Aorta (tissue), 5 donors: ENCODE data around the gene HABP4. TPM values are rescaled to one million over a fixed set of nuclear protein-coding genes. Genes with fewer than 3 reads are reported as not detected.
A peak's percentile ranks its signal among the peaks of the same experiment; 100 is the strongest.

Experiments used
- ATAC-seq: fragments of 200-7000 bp; cut with Tn5 transposase; one replicate; pipeline ENCODE4 v1.9.1; 2022; ENCODE audit warnings: moderate library complexity; ENCODE audit not compliant: low FRiP score
- DNase-seq, 2 donors: peaks; one replicate each; pipeline ENCODE4 v3.0.0-alpha.2; 2020
- H3K27ac ChIP-seq, 2 donors: one replicate each; pipeline ENCODE4 v1.5.1; 2013; ENCODE audit warnings: low read length in 2 of 2, mild to moderate bottlenecking in 2 of 2, moderate library complexity in 2 of 2, control low read depth in 1 of 2, inconsistent platforms in 1 of 2, low read depth in 1 of 2
- H3K27me3 ChIP-seq, 2 donors: one replicate each; pipeline ENCODE4 v1.6.1; 2013; ENCODE audit warnings: control low read depth in 1 of 2, low read length in 1 of 2, mild to moderate bottlenecking in 1 of 2, moderate library complexity in 1 of 2; ENCODE audit not compliant: insufficient read depth in 2 of 2, control insufficient read depth in 1 of 2
- H3K36me3 ChIP-seq, 2 donors: one replicate each; pipeline ENCODE4 v1.6.1; 2013; ENCODE audit warnings: control low read depth in 1 of 2, low read length in 1 of 2, mild to moderate bottlenecking in 1 of 2; ENCODE audit not compliant: insufficient read depth in 2 of 2, control insufficient read depth in 1 of 2
- H3K4me1 ChIP-seq, 2 donors: one replicate each; pipeline ENCODE4 v1.6.1; 2013; ENCODE audit warnings: low read length in 2 of 2, control low read depth in 1 of 2, mild to moderate bottlenecking in 1 of 2, moderate library complexity in 1 of 2; ENCODE audit not compliant: insufficient read depth in 2 of 2, control insufficient read depth in 1 of 2
- H3K4me3 ChIP-seq, 2 donors: one replicate each; pipeline ENCODE4 v1.5.1; 2013; ENCODE audit warnings: low read length in 2 of 2, control low read depth in 1 of 2, mild to moderate bottlenecking in 1 of 2
- H3K9me3 ChIP-seq: one replicate; pipeline ENCODE4 v1.6.1; 2013; ENCODE audit warnings: mild to moderate bottlenecking, low read length; ENCODE audit not compliant: control insufficient read depth
- WGBS, 2 donors: extraction: QIAGEN DNeasy Blood & Tissue Kit; methylation state at CpG; one replicate each; pipeline ENCODE4 v1.1.7; 2013; 5-methylcytosine and 5-hydroxymethylcytosine counted together
- intact Hi-C, 2 donors: fragments of 100-400 bp; cut with DNase I; formaldehyde crosslinking; loops; one replicate each; pipeline versions ENCODE4 v1.14.2 to v1.15.0; 2022
- polyA plus RNA-seq, 2 donors: library from polyadenylated mRNA; stranded (reverse); fragments of 200-250 nt; gene quantifications; one replicate each; pipeline ENCODE4 v1.2.3, GENCODE V29; 2013
- total RNA-seq, 2 donors: library from RNA; stranded (reverse); fragmentation: NEBNext Ultra II Directional; extraction: Animal tissue kit (Norgen Biotek cat#: 25700); gene quantifications; one replicate each; pipeline ENCODE4 v1.2.1, GENCODE V29; 2021
- donor health status: healthy with polysubstance abuse.
- donor health status: Bipolar disorder and iron deficiency.
- donor health status: DM: no; HTN: no; CAD: no.
- donor health status: DM: no; HTN: no; CAD: no.
- donor health status: DM: yes; HTN: yes; CAD: no.

Gene HABP4
- total and polyA plus RNA-seq, 4 donors = 29.0 to 66.9 (median 42.8) TPM

- no peaks in the 10 kb centered on the region for H3K27me3 ChIP-seq
- no peaks in the 10 kb centered on the region for H3K36me3 ChIP-seq
- intact Hi-C loops = loop anchor here (5.0 kb wide), 1 partner anchor 33 kb away; no protein-coding TSS in a partner anchor
- H3K4me1 ChIP-seq = peaks cover 0 to 2% of the 10 kb centered on the region in 2 donors
- ATAC-seq (no peak), DNase-seq (no peak)
- H3K4me3 ChIP-seq = no peak overlapping the region
- WGBS, 2 donors = 68% methylated on average over 7 of the region's 7 CpGs
- no peaks in the 10 kb centered on the region for H3K9me3 ChIP-seq
- H3K27ac ChIP-seq = peak overlapping the region in 1 of 2 donors; percentile 99
Observed at GRCh38 chr9:96524045-96524444, 74.1 kb downstream of the HABP4 start.

- H3K36me3 ChIP-seq = no peaks in the 10 kb centered on the region
- peak overlapping the region; percentile 9 to 67 for H3K27ac ChIP-seq
Observed at GRCh38 chr9:96524764-96525163, 74.8 kb downstream of the HABP4 start.

GRCh38 chr9:96532173-96532572 lies 82.2 kb downstream of the HABP4 start:
- intact Hi-C loops = no loop called here
- no peak for ATAC-seq
- H3K27me3 ChIP-seq = no peaks in the 10 kb centered on the region
- H3K36me3 ChIP-seq = peaks cover 2 to 3% of the 10 kb centered on the region in 2 donors
- no peaks in the 10 kb centered on the region for H3K9me3 ChIP-seq
- H3K4me1 ChIP-seq = no peaks in the 10 kb centered on the region
- no peak overlapping the region for H3K27ac ChIP-seq
- DNase-seq = no peak
- no peak overlapping the region for H3K4me3 ChIP-seq

More at GRCh38 chr9:96524764-96525163, 74.8 kb downstream of the HABP4 start:
- ATAC-seq = no peak
- intact Hi-C loops = loop anchor here (5.0 kb wide), 1 partner anchor 33 kb away; no protein-coding TSS in a partner anchor
- no peak for DNase-seq
- Histone ChIP-seq H3K9me3 (no peaks in the 10 kb centered on the region), H3K4me1 (peaks cover 0 to 2% of the 10 kb centered on the region in 2 donors), H3K4me3 (no peak overlapping the region), H3K27me3 (no peaks in the 10 kb centered on the region)
- WGBS, 2 donors = 50 to 54% methylated on average over 2 of the region's 2 CpGs

GRCh38 chr9:96540106-96540505 lies 90.1 kb downstream of the HABP4 start:
- H3K9me3 ChIP-seq = no peaks in the 10 kb centered on the region
- ATAC-seq (no peak), DNase-seq (no peak)
- H3K4me1 ChIP-seq = no peaks in the 10 kb centered on the region
- H3K27me3 ChIP-seq = no peaks in the 10 kb centered on the region
- no peak overlapping the region for H3K27ac ChIP-seq
- WGBS, 2 donors = 98% methylated on average over 3 of the region's 3 CpGs
- H3K4me3 ChIP-seq = no peak overlapping the region
- H3K36me3 ChIP-seq = no peaks in the 10 kb centered on the region
- intact Hi-C loops = no loop called here

Other genes starting within 250 kb of the HABP4 start
- gene HSD17B3, start 148.0 kb upstream of the HABP4 start, total RNA-seq = 1 to 10 TPM; 2.2 to 2.6 TPM
- 10 to 100 TPM in 1 of 2 donors, not detected in 1; 17.7 TPM for gene HSD17B3, start 148.0 kb upstream of the HABP4 start, polyA plus RNA-seq
- 10 to 100 TPM; 18.0 to 22.0 TPM for gene SLC35D2, start 66.5 kb upstream of the HABP4 start, total RNA-seq
- 10 to 100 TPM; 20.0 to 21.7 TPM for gene SLC35D2, start 66.5 kb upstream of the HABP4 start, polyA plus RNA-seq
- 1 to 10 TPM; 1.3 to 1.8 TPM for gene ZNF367, start 31.8 kb upstream of the HABP4 start, total RNA-seq
- 1 to 10 TPM; 1.4 TPM for gene ZNF367, start 31.8 kb upstream of the HABP4 start, polyA plus RNA-seq
- 10 to 100 TPM; 27.9 to 37.9 TPM for gene CDC14B, start 169.7 kb downstream of the HABP4 start, total RNA-seq
- gene CDC14B, start 169.7 kb downstream of the HABP4 start, polyA plus RNA-seq = 10 to 100 TPM; 12.8 to 22.9 TPM
- 10 to 100 TPM; 21.0 to 23.6 TPM for gene PRXL2C, start 205.1 kb downstream of the HABP4 start, total RNA-seq
- 10 to 100 TPM; 10.6 to 16.2 TPM for gene PRXL2C, start 205.1 kb downstream of the HABP4 start, polyA plus RNA-seq